ENCODE data around the gene TOPAZ1. TPM values are rescaled to one million over a fixed set of nuclear protein-coding genes. Genes with fewer than 3 reads are reported as not detected.

The TOPAZ1 gene
- total and polyA plus RNA-seq, 2 of the 13 experiments (the other 11 are each of a cell fraction or from before 2014, with no cell fraction given): not detected

GRCh38 chr3:44338010-44338827 is 96.5 kb downstream of the TOPAZ1 start, which contains the start of gene TCAIM (continued):
- peak; percentile 66 for TF ChIP-seq ARID5B (CRISPR knock-in tag; IDR thresholded peaks at IDR 0.05)
- TF ChIP-seq, protein P1, sequence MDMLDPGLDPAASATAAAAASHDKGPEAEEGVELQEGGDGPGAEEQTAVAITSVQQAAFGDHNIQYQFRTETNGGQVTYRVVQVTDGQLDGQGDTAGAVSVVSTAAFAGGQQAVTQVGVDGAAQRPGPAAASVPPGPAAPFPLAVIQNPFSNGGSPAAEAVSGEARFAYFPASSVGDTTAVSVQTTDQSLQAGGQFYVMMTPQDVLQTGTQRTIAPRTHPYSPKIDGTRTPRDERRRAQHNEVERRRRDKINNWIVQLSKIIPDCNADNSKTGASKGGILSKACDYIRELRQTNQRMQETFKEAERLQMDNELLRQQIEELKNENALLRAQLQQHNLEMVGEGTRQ (IDR thresholded peaks at IDR 0.05; ENCODE audit: low read depth, low read length): no peak
- TF ChIP-seq, protein P1 (CRISPR knock-in tag; IDR thresholded peaks at IDR 0.05; ENCODE audit: borderline replicate concordance): peak; percentile 62
- TF ChIP-seq, protein P2, sequence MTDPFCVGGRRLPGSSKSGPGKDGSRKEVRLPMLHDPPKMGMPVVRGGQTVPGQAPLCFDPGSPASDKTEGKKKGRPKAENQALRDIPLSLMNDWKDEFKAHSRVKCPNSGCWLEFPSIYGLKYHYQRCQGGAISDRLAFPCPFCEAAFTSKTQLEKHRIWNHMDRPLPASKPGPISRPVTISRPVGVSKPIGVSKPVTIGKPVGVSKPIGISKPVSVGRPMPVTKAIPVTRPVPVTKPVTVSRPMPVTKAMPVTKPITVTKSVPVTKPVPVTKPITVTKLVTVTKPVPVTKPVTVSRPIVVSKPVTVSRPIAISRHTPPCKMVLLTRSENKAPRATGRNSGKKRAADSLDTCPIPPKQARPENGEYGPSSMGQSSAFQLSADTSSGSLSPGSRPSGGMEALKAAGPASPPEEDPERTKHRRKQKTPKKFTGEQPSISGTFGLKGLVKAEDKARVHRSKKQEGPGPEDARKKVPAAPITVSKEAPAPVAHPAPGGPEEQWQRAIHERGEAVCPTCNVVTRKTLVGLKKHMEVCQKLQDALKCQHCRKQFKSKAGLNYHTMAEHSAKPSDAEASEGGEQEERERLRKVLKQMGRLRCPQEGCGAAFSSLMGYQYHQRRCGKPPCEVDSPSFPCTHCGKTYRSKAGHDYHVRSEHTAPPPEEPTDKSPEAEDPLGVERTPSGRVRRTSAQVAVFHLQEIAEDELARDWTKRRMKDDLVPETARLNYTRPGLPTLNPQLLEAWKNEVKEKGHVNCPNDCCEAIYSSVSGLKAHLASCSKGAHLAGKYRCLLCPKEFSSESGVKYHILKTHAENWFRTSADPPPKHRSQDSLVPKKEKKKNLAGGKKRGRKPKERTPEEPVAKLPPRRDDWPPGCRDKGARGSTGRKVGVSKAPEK (CRISPR knock-in tag; IDR thresholded peaks at IDR 0.05; ENCODE audit: borderline replicate concordance): peak; percentile 99; the same call in 1 of the 2 replicates
- TF ChIP-seq HDAC6 (IDR thresholded peaks at IDR 0.05; ENCODE audit: low read depth, low read length): no peak
- no peak for TF ChIP-seq SMARCC2 (IDR thresholded peaks at IDR 0.05)
- TF ChIP-seq AKNA (CRISPR knock-in tag; IDR thresholded peaks at IDR 0.05; ENCODE audit: borderline replicate concordance): peak; percentile 15
- TF ChIP-seq ZNF333 (CRISPR knock-in tag; IDR thresholded peaks at IDR 0.05; ENCODE audit: borderline replicate concordance): peak; percentile 66; the same call in 1 of the 2 replicates
- TF ChIP-seq BCL3 (CRISPR knock-in tag; IDR thresholded peaks at IDR 0.05): peak; percentile 99
- TF ChIP-seq GFI1 (CRISPR knock-in tag; IDR thresholded peaks at IDR 0.05; ENCODE audit: borderline replicate concordance): peak; percentile 76
- TF ChIP-seq GLI4 (CRISPR knock-in tag; IDR thresholded peaks at IDR 0.05; ENCODE audit: borderline replicate concordance): peak; percentile 96; the same call in 1 of the 2 replicates

Data from HepG2 (cell line).